Measurements from ENCODE around the gene AK4.

Gene AK4

DNA sequence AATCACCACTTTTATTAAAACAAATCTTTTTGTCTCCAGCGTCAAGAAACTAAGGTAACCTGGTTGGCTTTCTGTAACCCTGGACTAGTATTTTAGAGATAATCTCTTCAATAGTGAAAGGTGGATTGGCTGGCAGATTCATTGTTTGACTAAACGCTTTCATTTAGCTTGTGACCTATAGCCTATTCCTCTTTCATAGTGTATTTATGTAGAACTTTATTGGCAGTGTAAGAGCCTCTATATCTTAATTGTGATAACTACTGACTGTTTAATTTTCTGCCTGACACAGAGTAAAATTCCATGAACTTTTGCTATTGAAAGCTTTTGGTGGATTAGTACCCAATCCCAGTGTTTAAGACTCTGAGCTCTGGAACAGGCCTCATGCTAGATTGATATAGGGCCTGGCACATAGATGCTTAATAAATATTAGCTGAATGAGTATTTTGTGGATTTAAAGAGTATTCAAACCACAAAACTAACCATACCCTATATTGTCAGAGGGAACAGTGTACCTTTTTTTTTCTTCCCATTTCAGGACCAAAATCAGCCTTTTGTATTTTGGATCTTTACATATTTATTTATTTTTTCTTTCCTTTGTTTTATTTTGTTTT is 34.8 kb downstream of the AK4 start (continued):
- no peak for TF ChIP-seq ZNF132 (tag by site-specific recombination; IDR thresholded peaks at IDR 0.05; ENCODE audit: borderline replicate concordance)
- no peak for TF ChIP-seq KLF10 (tag by site-specific recombination; IDR thresholded peaks at IDR 0.05)
- no peak for TF ChIP-seq ZNF747 (tag by site-specific recombination; IDR thresholded peaks at IDR 0.05)
- TF ChIP-seq ZNF18 (tag by site-specific recombination; IDR thresholded peaks at IDR 0.05), result no peak
- TF ChIP-seq, protein P1, sequence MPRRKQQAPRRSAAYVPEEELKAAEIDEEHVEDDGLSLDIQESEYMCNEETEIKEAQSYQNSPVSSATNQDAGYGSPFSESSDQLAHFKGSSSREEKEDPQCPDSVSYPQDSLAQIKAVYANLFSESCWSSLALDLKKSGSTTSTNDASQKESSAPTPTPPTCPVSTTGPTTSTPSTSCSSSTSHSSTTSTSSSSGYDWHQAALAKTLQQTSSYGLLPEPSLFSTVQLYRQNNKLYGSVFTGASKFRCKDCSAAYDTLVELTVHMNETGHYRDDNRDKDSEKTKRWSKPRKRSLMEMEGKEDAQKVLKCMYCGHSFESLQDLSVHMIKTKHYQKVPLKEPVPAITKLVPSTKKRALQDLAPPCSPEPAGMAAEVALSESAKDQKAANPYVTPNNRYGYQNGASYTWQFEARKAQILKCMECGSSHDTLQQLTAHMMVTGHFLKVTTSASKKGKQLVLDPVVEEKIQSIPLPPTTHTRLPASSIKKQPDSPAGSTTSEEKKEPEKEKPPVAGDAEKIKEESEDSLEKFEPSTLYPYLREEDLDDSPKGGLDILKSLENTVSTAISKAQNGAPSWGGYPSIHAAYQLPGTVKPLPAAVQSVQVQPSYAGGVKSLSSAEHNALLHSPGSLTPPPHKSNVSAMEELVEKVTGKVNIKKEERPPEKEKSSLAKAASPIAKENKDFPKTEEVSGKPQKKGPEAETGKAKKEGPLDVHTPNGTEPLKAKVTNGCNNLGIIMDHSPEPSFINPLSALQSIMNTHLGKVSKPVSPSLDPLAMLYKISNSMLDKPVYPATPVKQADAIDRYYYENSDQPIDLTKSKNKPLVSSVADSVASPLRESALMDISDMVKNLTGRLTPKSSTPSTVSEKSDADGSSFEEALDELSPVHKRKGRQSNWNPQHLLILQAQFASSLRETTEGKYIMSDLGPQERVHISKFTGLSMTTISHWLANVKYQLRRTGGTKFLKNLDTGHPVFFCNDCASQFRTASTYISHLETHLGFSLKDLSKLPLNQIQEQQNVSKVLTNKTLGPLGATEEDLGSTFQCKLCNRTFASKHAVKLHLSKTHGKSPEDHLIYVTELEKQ (tag by site-specific recombination; IDR thresholded peaks at IDR 0.05; ENCODE audit: borderline replicate concordance), result no peak
- no peak for TF ChIP-seq ZNF274 (IDR thresholded peaks at IDR 0.05; ENCODE audit: low read length)
- TF ChIP-seq ZNF274 (tag by site-specific recombination; IDR thresholded peaks at IDR 0.05; ENCODE audit: borderline replicate concordance), result no peak
- TF ChIP-seq ZNF501 (tag by site-specific recombination; IDR thresholded peaks at IDR 0.05), result no peak

GRCh38 chr1:65189576-65190115 is 41.6 kb downstream of the AK4 start:
- no peak overlapping the region for H3K27ac ChIP-seq (ENCODE audit: extremely low read depth, low read depth, low read length)
- no peak overlapping the region for H3K4me3 ChIP-seq (ENCODE audit: low read depth, low read length)
- POLR2A ChIA-PET, result interaction anchor here (0.6 kb wide), 1 partner anchor 961 kb away, joined by 5 read pairs; no protein-coding TSS in a partner anchor
- no peaks in the 10 kb centered on the region for H3K9me3 ChIP-seq (ENCODE audit: control insufficient read depth, insufficient read depth, low read depth, low read length)
- H3K4me1 ChIP-seq (ENCODE audit: control insufficient read depth, insufficient read depth, low read length), result no peaks in the 10 kb centered on the region
- CTCF ChIA-PET, result interaction anchor here (0.6 to 0.8 kb wide), 2 partner anchors 21 to 115 kb away, joined by 3 to 4 read pairs; no protein-coding TSS in a partner anchor
- TF ChIP-seq BCL6B (tag by site-specific recombination; IDR thresholded peaks at IDR 0.05), result no peak
- TF ChIP-seq ZNF223 (tag by site-specific recombination; IDR thresholded peaks at IDR 0.05), result no peak
- peaks cover 3 to 32% of the 10 kb centered on the region in 2 experiments; a peak in 2 of 3 replicates for H3K36me3 ChIP-seq (ENCODE audit: control insufficient read depth in 2 of 2, insufficient read depth in 1 of 2, low read length in 2 of 2)

- H3K27ac ChIP-seq (ENCODE audit: extremely low read depth, low read depth, low read length), result no peak overlapping the region
- H3K4me1 ChIP-seq (ENCODE audit: control insufficient read depth, insufficient read depth, low read length), result no peaks in the 10 kb centered on the region
- ChIA-PET POLR2A (no interaction called here), CTCF (interaction anchor here (0.8 kb wide), 1 partner anchor 115 kb away, joined by 4 read pairs; no protein-coding TSS in a partner anchor)
- TF ChIP-seq ZNF654 (tag by site-specific recombination; IDR thresholded peaks at IDR 0.05; ENCODE audit: low read depth) (no peak), ZNF510 (tag by site-specific recombination; IDR thresholded peaks at IDR 0.05; ENCODE audit: insufficient replicate concordance) (no peak), TCF7L2 (IDR thresholded peaks at IDR 0.05; ENCODE audit: borderline replicate concordance, low read depth, low read length) (no peak), ZBTB1 (tag by site-specific recombination; IDR thresholded peaks at IDR 0.05) (no peak), ZNF350 (tag by site-specific recombination; IDR thresholded peaks at IDR 0.05) (no peak), ZNF324 (tag by site-specific recombination; IDR thresholded peaks at IDR 0.05) (no peak), ZNF626 (tag by site-specific recombination; IDR thresholded peaks at IDR 0.05) (no peak), GLI2 (tag by site-specific recombination; IDR thresholded peaks at IDR 0.05; ENCODE audit: borderline replicate concordance, low read depth) (no peak), ZNF639 (tag by site-specific recombination; IDR thresholded peaks at IDR 0.05) (no peak), ZNF830 (tag by site-specific recombination; IDR thresholded peaks at IDR 0.05; ENCODE audit: low read depth) (no peak)
- TF ChIP-seq, protein P2, sequence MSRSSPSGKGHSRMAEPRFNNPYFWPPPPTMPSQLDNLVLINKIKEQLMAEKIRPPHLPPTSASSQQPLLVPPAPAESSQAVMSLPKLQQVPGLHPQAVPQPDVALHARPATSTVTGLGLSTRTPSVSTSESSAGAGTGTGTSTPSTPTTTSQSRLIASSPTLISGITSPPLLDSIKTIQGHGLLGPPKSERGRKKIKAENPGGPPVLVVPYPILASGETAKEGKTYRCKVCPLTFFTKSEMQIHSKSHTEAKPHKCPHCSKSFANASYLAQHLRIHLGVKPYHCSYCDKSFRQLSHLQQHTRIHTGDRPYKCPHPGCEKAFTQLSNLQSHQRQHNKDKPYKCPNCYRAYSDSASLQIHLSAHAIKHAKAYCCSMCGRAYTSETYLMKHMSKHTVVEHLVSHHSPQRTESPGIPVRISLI (tag by site-specific recombination; IDR thresholded peaks at IDR 0.05), result no peak
- TF ChIP-seq, protein P3, sequence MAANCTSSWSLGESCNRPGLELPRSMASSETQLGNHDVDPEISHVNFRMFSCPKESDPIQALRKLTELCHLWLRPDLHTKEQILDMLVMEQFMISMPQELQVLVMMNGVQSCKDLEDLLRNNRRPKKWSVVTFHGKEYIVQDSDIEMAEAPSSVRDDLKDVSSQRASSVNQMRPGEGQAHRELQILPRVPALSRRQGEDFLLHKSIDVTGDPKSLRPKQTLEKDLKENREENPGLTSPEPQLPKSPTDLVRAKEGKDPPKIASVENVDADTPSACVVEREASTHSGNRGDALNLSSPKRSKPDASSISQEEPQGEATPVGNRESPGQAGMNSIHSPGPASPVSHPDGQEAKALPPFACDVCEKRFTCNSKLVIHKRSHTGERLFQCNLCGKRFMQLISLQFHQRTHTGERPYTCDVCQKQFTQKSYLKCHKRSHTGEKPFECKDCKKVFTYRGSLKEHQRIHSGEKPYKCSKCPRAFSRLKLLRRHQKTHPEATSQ (tag by site-specific recombination; IDR thresholded peaks at IDR 0.05), result no peak
- H3K36me3 ChIP-seq (ENCODE audit: control insufficient read depth in 2 of 2, insufficient read depth in 1 of 2, low read length in 2 of 2), result peaks cover 3 to 32% of the 10 kb centered on the region in 2 experiments; a peak in 2 of 3 replicates
- H3K4me3 ChIP-seq (ENCODE audit: low read depth, low read length), result no peak overlapping the region
- no peaks in the 10 kb centered on the region for H3K9me3 ChIP-seq (ENCODE audit: control insufficient read depth, insufficient read depth, low read depth, low read length)
Observed at GRCh38 chr1:65190229-65190628, 42.2 kb downstream of the AK4 start.

Measured in HEK293 (cell line).